AG09319 (cell line): ENCODE results near the gene WNT8B.

Source experiments
- DNase-seq: peaks from one replicate; pipeline ENCODE4 v3.0.0-alpha.2; 2010; ENCODE audit warnings: low read depth; ENCODE audit errors: extremely low read depth
- TF ChIP-seq, protein P1 (sequence below): IDR thresholded peaks from 2 replicates; pipeline ENCODE4 v1.5.1; 2011; ENCODE audit warnings: low read depth, mild to moderate bottlenecking, inconsistent platforms, low read length, moderate library complexity

Gene WNT8B

GRCh38 chr10:100442548-100442947 lies 20.3 kb upstream of the WNT8B start:
- TF ChIP-seq, protein P1, sequence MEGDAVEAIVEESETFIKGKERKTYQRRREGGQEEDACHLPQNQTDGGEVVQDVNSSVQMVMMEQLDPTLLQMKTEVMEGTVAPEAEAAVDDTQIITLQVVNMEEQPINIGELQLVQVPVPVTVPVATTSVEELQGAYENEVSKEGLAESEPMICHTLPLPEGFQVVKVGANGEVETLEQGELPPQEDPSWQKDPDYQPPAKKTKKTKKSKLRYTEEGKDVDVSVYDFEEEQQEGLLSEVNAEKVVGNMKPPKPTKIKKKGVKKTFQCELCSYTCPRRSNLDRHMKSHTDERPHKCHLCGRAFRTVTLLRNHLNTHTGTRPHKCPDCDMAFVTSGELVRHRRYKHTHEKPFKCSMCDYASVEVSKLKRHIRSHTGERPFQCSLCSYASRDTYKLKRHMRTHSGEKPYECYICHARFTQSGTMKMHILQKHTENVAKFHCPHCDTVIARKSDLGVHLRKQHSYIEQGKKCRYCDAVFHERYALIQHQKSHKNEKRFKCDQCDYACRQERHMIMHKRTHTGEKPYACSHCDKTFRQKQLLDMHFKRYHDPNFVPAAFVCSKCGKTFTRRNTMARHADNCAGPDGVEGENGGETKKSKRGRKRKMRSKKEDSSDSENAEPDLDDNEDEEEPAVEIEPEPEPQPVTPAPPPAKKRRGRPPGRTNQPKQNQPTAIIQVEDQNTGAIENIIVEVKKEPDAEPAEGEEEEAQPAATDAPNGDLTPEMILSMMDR, result no peak
- no peak for DNase-seq

- TF ChIP-seq, protein P1, result no peak
- no peak for DNase-seq
Measured at GRCh38 chr10:100446130-100446761, 16.6 kb upstream of the WNT8B start.

- TF ChIP-seq, protein P1, result no peak
- no peak for DNase-seq
Measured at GRCh38 chr10:100447663-100448062, 15.1 kb upstream of the WNT8B start.

DNA sequence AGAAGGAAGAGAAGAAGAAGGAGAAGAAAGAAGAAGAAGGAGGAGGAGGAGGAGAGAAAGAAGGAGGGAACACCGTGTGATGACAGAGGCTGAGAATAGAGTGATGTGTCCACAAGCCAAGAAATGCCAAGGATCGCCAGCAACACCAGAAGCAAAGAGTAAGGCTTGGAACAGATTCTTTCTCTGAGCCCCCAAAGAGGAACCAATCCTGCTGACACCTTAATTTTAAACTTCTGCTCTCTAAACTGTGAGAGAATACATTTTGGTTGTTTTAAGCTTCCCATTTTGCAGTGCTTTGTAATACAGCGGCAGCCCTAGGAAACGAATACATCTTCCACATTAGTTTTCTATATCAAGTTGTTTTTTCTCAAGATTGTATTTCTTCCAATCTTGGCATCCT lies 13.9 kb upstream of the WNT8B start:
- TF ChIP-seq, protein P1, result no peak
- DNase-seq, result no peak

DNA sequence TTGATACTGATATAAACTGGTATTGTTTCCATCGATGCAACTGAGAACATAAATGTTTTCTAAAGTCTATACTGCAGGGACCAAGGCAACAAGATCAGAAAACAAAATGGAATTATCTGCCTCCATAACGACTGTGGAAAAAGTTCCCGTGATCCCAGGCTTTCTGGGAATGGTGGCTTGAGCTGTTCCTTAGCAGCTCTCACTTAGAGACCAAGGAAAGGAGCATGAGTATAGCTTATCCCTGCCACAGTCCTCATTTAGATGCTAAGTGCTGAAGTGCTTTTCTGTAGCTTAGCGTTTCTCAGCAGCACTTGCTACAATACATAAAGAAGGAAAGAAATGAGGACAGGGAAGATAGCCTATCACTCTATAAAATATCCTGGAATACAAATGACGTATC lies 5.5 kb downstream of the WNT8B start:
- DNase-seq, result no peak
- TF ChIP-seq, protein P1, result no peak

GRCh38 chr10:100468978-100469377 lies 6.2 kb downstream of the WNT8B start:
- TF ChIP-seq, protein P1, result no peak
- DNase-seq, result no peak

- TF ChIP-seq, protein P1, result no peak
- DNase-seq, result no peak
Measured at GRCh38 chr10:100469756-100470155, 6.9 kb downstream of the WNT8B start.
